NCI-H2029 treated with DMSO at 0.1 percent for 48 hours (cell line): ENCODE data around the gene COG5.

ENCODE experiments used
- DNase-seq: peaks from one replicate; lab custom pipeline; 2025; lab: John Stamatoyannopoulos, UW

The COG5 gene

DNA sequence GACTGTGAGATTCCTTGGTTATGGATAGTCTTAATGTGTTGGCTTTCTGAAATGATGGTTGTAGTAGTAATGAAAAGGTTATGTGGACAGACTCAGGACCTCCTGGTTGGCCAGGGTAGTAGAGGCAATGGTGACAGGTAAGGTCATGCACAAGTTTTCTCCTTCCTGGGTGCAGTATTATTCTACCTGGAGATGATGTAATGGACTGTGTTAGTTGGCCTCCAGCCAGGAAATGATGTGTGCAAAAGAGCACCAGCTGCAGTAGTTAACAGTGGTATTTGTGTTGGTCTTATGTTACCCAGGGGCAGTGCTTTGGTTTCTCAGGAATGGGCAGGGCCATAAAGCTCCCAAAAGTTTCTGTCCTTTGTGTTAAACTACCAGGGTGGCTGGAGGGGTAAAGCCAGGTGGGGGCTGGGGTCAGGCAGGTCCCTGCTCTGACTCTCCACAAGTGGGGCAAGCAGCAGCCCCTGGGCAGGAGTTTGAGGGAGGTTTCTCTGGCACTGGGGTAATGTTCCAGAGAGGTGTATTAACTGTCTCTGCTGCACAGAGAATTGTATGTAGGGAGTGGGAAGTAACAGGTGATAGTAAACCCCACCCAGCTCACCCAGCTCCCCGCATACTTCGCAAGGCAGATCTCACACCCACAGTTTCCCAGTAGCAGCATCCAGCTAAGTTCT is 57.6 kb downstream of the COG5 start:
- peak; percentile 94 for DNase-seq

DNA sequence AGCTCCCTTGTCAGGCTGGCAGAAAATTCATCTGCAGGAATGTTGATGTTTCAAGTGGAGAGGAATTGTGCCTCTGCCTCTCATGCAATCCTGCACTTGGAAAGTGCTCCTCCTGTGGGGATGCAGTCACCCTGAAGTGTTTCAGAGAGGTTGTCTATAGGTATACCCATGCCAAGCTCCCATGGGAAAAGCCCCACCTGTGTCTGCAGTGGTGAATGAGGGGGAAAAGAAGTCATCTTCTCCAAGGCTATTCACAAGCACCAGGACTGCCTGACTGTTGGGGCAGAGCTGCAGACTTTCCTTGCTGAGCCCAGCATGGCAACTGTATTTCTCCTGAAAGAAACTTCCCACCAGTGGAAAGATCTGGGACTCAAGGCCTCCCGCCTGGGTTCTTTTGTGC is 58.4 kb downstream of the COG5 start:
- DNase-seq = no peak

DNA sequence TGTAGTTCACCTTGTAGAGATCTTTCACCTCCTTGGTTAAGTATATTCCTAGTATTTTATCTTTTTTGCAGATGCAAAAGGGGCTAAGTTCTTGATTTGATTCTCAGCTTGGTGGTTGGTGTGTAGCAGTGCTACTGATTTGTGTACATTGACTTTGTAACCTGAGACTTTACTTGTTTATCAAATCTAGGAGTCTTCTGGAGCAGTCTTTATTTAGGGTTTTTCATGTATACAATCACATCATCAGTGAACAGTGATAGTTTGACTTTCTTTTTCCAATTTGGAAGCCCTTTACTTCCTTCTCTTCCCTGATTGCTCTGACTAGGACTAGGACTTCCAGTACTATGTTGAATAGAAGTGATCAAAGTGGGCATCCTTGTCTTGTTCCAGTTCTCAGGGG is 60.0 kb downstream of the COG5 start:
- no peak for DNase-seq

GRCh38 chr7:107502797-107503196 is 60.9 kb downstream of the COG5 start:
- no peak for DNase-seq

DNA sequence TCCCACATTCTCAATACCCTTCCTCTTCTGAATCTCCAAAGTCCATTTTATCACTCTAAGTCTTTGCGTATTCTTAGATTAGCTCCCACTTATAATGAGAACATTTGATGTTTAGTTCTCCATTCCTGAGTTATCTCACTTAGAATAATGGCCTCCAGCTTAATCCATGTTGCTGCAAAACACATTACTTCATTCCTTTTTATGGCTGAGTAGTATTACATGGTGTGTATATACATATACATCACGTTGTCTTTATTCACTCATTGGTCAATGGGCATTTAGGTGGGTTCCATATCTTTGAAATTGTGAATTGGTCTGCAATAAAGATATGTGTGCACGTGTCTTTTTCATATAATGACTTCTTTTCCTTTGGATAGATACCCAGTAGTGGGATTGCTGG is 61.6 kb downstream of the COG5 start:
- DNase-seq = no peak

- no peak for DNase-seq
Observed at GRCh38 chr7:107501593-107501992, 62.1 kb downstream of the COG5 start.

- no peak for DNase-seq
Observed at GRCh38 chr7:107499731-107500130, 64.0 kb downstream of the COG5 start.

DNA sequence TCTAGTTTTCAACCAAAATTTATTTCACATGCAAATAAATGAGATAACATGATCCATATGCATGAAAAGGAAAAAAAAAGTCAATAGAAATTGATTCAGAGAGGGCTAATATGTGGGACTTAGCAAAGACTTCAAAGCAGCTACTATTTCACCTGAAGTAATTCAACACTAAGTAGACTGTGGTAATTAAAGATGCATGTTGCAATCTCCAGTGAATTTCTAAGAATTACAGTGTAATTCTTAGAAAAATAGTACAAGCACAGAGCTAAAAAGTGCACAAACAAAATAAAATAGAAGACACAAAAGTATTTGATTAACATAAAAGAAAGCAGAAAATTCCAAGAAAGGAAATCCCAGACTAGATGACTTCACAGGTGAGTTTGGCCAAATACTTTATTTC is 68.2 kb downstream of the COG5 start:
- no peak for DNase-seq

DNA sequence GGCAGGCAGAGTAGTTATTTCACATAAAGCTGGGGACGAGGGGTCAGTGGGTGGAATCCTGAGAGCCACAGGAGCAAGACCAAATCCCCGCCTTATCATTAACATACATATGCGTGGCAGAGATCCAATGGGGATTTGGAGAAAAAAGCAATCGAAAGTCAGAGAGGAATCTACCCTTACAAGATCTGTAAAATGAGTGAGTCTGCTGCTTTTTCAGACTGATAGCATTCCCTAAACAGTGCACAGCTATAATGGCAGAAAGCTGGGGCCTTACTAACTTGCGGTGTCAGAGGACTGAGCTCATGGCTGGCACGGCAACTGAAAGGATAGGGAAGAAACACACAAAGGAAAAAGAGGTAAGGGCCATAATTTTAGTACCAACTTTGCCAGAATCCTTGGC is 68.8 kb downstream of the COG5 start:
- DNase-seq = no peak

DNA sequence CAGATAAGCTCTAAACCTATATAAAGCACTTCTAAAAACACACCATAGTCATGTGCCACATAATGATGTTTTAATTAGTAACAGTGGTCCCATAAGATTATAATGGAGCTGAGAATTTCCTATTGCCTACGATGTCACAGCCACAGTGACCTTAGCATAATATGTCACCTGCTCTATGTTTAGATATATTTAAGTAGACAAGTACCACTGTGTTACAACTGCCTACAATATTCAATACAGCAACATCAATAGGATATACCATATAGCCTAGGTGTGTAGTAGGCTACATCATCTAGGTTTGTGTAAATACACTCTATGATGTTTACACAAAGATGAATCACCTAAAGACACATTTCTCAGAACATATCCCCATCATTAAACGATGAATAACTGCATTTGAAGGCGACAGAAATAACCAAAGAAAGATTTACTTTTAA is 69.4 kb downstream of the COG5 start:
- no peak for DNase-seq

GRCh38 chr7:107492875-107493274 is 70.8 kb downstream of the COG5 start:
- no peak for DNase-seq

- DNase-seq = no peak
Observed at GRCh38 chr7:107486041-107486440, 77.7 kb downstream of the COG5 start.

DNA sequence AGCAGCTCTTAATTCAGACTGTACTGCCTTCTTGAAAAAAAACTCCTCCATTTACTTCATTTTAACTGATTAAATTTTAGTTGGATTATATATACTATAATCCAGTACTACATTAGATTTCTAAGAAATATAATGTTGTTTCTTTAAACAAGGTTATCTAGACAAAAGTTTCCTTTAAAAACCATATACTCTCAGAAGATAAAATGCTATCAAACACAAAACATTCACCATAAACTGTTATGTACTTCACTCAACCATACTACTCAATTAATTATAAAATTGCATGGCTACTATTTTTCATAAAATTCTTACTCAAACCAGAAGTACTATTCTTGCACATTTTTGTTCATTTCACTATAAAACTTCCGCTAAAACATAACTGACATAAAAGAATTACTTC is 81.1 kb downstream of the COG5 start:
- DNase-seq = no peak

DNA sequence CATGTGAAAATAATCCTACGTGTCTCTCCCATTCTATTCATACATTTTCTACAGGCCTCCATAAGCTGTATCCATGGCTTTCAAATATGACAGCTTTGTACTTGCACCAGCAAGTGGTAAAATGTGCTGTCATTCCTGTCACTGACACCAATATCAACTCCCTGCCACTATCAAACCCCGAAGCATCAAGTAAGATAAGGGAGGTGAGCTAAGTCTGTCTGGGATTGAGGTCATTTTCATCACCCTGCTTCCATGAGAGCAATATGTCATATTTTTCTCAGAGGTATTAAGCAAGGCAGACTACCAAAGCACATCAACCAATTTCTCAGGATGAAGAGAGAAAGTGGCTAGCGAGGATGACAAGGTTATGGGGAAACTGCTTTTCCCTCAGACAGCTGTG is 82.8 kb downstream of the COG5 start:
- no peak for DNase-seq

DNA sequence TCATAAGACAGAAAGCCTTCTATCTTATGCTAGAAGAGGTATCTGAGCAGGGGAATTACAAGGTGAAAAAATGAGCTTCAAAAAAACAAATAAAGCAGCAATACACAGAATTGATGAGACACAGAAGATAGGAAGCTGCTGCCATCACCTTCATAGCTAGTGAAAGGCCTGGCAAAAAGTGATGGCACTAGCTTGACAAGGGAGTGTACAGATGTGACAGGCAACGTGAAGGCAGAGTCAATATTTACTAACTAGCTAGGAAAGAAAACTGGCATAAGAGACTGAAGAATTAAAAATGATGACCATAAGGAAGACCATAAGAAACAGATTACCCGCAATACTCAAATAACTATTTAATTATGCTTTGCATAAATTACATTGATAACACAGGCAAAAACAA is 84.4 kb downstream of the COG5 start:
- no peak for DNase-seq

DNA sequence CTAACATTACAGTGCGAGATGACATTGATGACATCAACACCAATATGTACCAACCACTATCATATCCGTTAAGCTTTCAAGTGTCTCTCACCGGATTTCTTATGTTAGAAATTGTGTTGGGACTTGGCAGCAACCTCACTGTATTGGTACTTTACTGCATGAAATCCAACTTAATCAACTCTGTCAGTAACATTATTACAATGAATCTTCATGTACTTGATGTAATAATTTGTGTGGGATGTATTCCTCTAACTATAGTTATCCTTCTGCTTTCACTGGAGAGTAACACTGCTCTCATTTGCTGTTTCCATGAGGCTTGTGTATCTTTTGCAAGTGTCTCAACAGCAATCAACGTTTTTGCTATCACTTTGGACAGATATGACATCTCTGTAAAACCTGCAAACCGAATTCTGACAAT is 89.6 kb downstream of the COG5 start:
- no peak for DNase-seq

GRCh38 chr7:107472116-107472515 is 91.6 kb downstream of the COG5 start:
- DNase-seq = no peak

DNA sequence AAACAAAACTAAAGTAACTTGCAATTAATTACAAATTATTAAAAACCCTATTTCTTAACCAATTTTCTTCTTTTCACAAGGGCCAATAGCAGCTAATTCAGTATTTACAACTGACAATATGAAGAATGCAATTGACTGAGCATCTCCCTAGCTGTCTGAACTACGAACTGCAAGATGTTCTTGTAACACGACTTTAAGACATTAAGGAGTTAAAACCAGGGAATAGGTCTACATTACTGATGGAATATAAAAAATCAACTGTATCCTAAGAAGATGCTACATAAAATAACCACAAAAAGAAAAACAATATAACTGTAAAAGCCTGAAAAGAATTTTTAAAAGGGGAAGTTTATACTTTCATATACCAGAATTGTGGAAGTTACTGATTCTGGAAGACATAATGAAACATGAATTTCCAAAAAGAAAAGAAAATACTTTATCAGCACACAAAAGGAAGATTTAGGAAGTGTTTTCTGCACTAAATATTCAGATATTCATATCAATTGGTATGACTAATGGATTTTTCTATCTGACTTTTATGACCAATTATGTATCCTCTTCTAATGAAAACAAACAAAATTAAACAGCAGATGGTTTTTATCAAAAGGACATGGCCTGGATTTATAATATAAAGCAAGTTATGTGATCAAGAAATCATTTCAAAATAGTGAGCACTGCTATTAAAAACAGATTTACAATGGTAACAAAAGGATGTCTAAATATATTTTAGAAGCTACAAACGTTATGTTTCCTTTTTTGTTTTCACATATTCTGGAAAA is 92.2 kb downstream of the COG5 start:
- no peak for DNase-seq

GRCh38 chr7:107469929-107470328 is 93.8 kb downstream of the COG5 start, which contains the start of gene GPR22:
Gene GPR22 (plus strand): TSS chr7:107470057. CDS start chr7:107474061, 4,004 bp downstream.
- no peak for DNase-seq

DNA sequence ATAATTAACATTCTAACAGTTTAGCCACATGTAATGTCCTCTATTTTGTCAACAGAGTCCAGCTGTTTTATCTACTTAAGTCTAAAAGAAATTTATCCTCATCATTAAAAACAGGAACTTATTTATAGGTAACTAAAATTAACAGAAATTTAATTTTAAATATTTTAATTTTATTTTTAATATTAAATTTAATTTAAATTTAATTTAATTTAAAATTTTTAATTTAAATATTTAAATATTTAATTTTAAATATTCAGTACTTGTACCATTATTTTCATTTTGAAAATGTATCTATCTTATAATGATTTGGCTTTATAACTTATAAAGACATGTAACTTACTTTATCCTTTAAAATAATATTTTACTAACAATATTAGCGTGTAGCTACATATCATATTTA is 94.9 kb downstream of the COG5 start:
- no peak for DNase-seq

DNA sequence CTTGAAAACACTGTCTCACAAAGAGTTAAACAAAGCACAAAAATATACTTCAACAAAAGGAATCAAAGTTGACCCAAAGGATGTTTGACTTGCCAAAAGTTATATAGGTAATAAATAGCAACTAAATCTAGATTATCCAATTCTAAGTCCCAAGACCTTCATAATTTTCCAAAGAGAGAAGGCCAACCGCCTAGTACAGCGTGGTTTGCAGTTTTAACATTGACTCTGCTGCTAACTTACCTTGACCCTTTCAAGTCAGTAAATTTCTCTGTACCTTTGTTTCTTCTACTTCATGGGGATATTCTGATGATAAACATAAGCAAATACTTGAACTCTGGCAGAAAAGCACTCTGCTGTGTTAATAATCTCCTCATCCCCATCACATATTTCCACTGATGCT is 95.7 kb downstream of the COG5 start:
- no peak for DNase-seq

DNA sequence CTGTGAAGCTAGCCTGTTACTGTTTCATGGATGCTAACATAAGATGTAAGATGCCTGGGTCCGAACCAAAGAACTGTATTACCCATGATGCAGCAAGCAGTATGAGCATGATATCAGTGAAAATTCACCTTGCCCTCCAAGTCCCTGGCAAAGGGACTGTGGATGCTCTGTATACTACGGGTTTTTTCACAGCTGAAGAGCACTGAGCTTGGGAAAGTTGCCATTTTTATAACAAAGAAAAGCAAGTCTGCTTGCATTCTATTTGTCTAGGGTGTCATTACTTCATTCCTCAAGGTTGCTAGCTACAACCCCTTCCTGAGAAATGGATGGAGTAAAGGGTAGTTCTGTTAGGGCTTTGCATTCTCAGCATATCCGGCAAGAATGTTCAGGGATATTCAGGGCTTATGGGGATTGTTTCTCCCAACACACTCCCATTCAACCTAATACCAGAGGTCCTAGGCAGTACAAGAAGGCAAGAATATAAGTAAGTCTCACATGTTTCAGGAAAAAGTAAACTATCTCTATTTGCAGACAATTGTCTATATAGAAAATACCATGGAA is 99.0 kb downstream of the COG5 start:
- DNase-seq = no peak
